WTC11 (cell line): ENCODE data around the gene NHS. TPM values are rescaled to one million over a fixed set of nuclear protein-coding genes. Genes with fewer than 3 reads are reported as not detected.

ENCODE experiments used
- ATAC-seq: fragments of 200-7000 bp; cut with Tn5 transposase; 2 replicates; pipeline ENCODE4 v1.10.0; 2021; ENCODE audit warnings: mild to moderate bottlenecking, moderate library complexity
- CTCF ChIA-PET: fragments of 300-600 bp; sonication (Branson Sonifier 250); formaldehyde crosslinking; loops from one replicate; lab custom pipeline; 2021; ENCODE audit warnings: antibody characterized with exemption; lab: Charles Lee
- POLR2A ChIA-PET: fragments of 350-600 bp; sonication (Branson Sonifier 250); formaldehyde crosslinking; loops from one replicate; lab custom pipeline; 2021; ENCODE audit warnings: antibody characterized with exemption; lab: Charles Lee
- DNase-seq: peaks from one replicate; pipeline ENCODE4 v3.0.0; 2021; ENCODE audit warnings: low spot score
- H3K27ac Mint-ChIP-seq: 2 replicates; pipeline ENCODE4 v1.8.0; 2021; ENCODE audit warnings: mixed read lengths
- H3K27me3 Mint-ChIP-seq: 2 replicates; pipeline ENCODE4 v1.8.0; 2021; ENCODE audit warnings: low read depth, mild to moderate bottlenecking, moderate library complexity, mixed read lengths
- H3K36me3 Mint-ChIP-seq: 2 replicates; pipeline ENCODE4 v1.8.0; 2021; ENCODE audit warnings: mixed read lengths
- H3K4me1 Mint-ChIP-seq: 2 replicates; pipeline ENCODE4 v1.8.0; 2022; ENCODE audit warnings: mixed read lengths
- H3K4me3 Mint-ChIP-seq: 2 replicates; pipeline ENCODE4 v1.8.0; 2021; ENCODE audit warnings: mild to moderate bottlenecking, moderate library complexity, mixed read lengths
- H3K9me3 Mint-ChIP-seq: 2 replicates; pipeline ENCODE4 v1.8.0; 2021; ENCODE audit warnings: mixed read lengths
- ATF1 ChIP-seq: sonication (generic); formaldehyde crosslinking; IDR thresholded peaks from 2 replicates; pipeline ENCODE4 v1.8.1; 2023; ENCODE audit warnings: mild to moderate bottlenecking, moderate library complexity, missing genetic modification reagents
- CBFB ChIP-seq: sonication (generic); formaldehyde crosslinking; IDR thresholded peaks from 2 replicates; pipeline ENCODE4 v1.8.1; 2022; ENCODE audit warnings: mild to moderate bottlenecking, low read depth, missing genetic modification reagents
- CREM ChIP-seq: sonication (generic); formaldehyde crosslinking; IDR thresholded peaks from 2 replicates; pipeline ENCODE4 v1.8.1; 2022; ENCODE audit warnings: mild to moderate bottlenecking, missing genetic modification reagents, moderate library complexity
- ESRRA ChIP-seq: sonication (generic); formaldehyde crosslinking; IDR thresholded peaks from 2 replicates; pipeline ENCODE4 v1.8.1; 2022; ENCODE audit warnings: mild to moderate bottlenecking, missing genetic modification reagents, borderline replicate concordance
- ETV6 ChIP-seq: sonication (generic); formaldehyde crosslinking; IDR thresholded peaks from 2 replicates; pipeline ENCODE4 v1.8.1; 2022; ENCODE audit warnings: mild to moderate bottlenecking, missing genetic modification reagents
- FOXP1 ChIP-seq: sonication (generic); formaldehyde crosslinking; IDR thresholded peaks from 2 replicates; pipeline ENCODE4 v1.8.0; 2022; ENCODE audit warnings: missing genetic modification reagents, mild to moderate bottlenecking, moderate library complexity, borderline replicate concordance
- JAZF1 ChIP-seq: fragments of 250-450 bp; sonication (Bioruptor Pico); IDR thresholded peaks from 2 replicates; pipeline ENCODE4 v1.9.0; 2021; ENCODE audit warnings: moderate library complexity, mild to moderate bottlenecking, inconsistent platforms
- MXD4 ChIP-seq: fragments of 250-450 bp; sonication (Bioruptor Pico); IDR thresholded peaks from 2 replicates; pipeline ENCODE4 v1.8.0; 2021; ENCODE audit warnings: mild to moderate bottlenecking, moderate library complexity, borderline replicate concordance
- OVOL2 ChIP-seq: fragments of 250-450 bp; sonication (Bioruptor Pico); IDR thresholded peaks from 2 replicates; pipeline ENCODE4 v1.9.0; 2021; ENCODE audit warnings: mild to moderate bottlenecking, borderline replicate concordance
- RELA ChIP-seq: sonication (generic); formaldehyde crosslinking; IDR thresholded peaks from 2 replicates; pipeline ENCODE4 v1.8.1; 2022; ENCODE audit warnings: missing genetic modification reagents, mild to moderate bottlenecking, borderline replicate concordance
- SOX15 ChIP-seq: fragments of 250-450 bp; sonication (Bioruptor Pico); IDR thresholded peaks from 2 replicates; pipeline ENCODE4 v1.9.0; 2021; ENCODE audit warnings: mild to moderate bottlenecking
- ZNF671 ChIP-seq: fragments of 250-450 bp; sonication (Bioruptor Pico); IDR thresholded peaks from 2 replicates; pipeline ENCODE4 v1.8.0; 2021; ENCODE audit warnings: mild to moderate bottlenecking
- total RNA-seq: library from RNA; stranded (reverse); gene quantifications from 3 replicates; pipeline ENCODE4 v1.2.3, GENCODE V29; 2021
- TF ChIP-seq, protein P1 (sequence below): fragments of 200-600 bp; IDR thresholded peaks from 2 replicates; pipeline ENCODE4 v1.8.0; 2022; ENCODE audit warnings: antibody characterized with exemption
- TF ChIP-seq, protein P2 (sequence below): sonication (generic); formaldehyde crosslinking; IDR thresholded peaks from 2 replicates; pipeline ENCODE4 v1.8.1; 2023; ENCODE audit warnings: mild to moderate bottlenecking, missing genetic modification reagents, moderate library complexity
- TF ChIP-seq, protein P3 (sequence below): sonication (generic); formaldehyde crosslinking; IDR thresholded peaks from 2 replicates; pipeline ENCODE4 v1.8.1; 2022; ENCODE audit warnings: low read depth, mild to moderate bottlenecking, moderate library complexity, missing genetic modification reagents, borderline replicate concordance
- TF ChIP-seq, protein P4 (sequence below): sonication (generic); formaldehyde crosslinking; IDR thresholded peaks from 2 replicates; pipeline ENCODE4 v1.8.1; 2023; ENCODE audit warnings: mild to moderate bottlenecking, moderate library complexity, missing genetic modification reagents

Gene NHS
- total RNA-seq, 1 experiment from 2014 or later, result 5.8 TPM

DNA sequence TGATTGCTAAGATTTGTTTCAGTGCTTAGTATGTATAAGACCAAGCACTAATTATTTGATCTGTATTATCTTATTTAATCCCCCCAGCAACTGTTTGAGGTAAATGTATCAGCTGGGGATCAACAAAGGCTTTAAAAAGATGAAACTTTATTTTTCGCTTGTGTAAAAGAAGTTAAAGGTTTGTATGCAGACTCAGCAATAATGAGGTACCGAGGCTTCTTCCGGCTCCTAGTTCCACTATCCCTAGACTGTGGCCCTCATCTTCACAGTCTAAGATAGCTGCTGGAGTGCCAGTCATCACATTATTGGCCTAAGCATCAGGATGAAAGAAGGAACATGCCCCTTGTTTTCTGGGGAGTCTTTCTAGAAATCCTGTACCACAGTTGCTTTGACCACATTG, 256.6 kb downstream of the NHS start (continued):
- TF ChIP-seq SOX15 (CRISPR knock-in tag) (no peak), ZNF671 (CRISPR knock-in tag) (no peak), OVOL2 (CRISPR knock-in tag) (no peak)

DNA sequence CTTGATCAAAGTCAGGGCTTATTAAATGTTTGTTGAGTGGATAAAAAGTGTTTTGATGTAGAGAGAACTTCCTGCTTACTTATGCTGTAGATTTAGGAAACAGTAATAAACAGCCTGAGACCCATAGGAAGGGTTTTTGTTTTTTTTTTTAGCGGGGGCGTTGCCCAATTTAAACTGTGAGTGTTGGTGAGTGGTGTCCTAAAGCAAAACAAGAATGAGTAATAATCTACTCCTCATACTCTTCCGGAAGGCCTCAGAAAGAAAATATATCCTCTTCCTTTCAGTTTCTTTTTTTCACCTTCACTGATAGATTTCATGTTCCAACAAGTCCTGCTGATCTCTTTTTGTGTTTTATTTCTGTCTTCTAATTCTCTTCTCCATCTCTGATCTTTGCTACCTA, 257.9 kb downstream of the NHS start:
- ATAC-seq (no peak), DNase-seq (no peak)
- H3K27me3 Mint-ChIP-seq, result no peaks in the 10 kb centered on the region; the same call in 1 of the 2 replicates
- no peaks in the 10 kb centered on the region for H3K9me3 Mint-ChIP-seq
- TF ChIP-seq RELA (CRISPR knock-in tag), result no peak
- TF ChIP-seq ESRRA (CRISPR knock-in tag), result no peak
- TF ChIP-seq, protein P1, sequence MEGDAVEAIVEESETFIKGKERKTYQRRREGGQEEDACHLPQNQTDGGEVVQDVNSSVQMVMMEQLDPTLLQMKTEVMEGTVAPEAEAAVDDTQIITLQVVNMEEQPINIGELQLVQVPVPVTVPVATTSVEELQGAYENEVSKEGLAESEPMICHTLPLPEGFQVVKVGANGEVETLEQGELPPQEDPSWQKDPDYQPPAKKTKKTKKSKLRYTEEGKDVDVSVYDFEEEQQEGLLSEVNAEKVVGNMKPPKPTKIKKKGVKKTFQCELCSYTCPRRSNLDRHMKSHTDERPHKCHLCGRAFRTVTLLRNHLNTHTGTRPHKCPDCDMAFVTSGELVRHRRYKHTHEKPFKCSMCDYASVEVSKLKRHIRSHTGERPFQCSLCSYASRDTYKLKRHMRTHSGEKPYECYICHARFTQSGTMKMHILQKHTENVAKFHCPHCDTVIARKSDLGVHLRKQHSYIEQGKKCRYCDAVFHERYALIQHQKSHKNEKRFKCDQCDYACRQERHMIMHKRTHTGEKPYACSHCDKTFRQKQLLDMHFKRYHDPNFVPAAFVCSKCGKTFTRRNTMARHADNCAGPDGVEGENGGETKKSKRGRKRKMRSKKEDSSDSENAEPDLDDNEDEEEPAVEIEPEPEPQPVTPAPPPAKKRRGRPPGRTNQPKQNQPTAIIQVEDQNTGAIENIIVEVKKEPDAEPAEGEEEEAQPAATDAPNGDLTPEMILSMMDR, result no peak
- TF ChIP-seq, protein P2, sequence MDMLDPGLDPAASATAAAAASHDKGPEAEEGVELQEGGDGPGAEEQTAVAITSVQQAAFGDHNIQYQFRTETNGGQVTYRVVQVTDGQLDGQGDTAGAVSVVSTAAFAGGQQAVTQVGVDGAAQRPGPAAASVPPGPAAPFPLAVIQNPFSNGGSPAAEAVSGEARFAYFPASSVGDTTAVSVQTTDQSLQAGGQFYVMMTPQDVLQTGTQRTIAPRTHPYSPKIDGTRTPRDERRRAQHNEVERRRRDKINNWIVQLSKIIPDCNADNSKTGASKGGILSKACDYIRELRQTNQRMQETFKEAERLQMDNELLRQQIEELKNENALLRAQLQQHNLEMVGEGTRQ (CRISPR knock-in tag), result no peak
- TF ChIP-seq, protein P3, sequence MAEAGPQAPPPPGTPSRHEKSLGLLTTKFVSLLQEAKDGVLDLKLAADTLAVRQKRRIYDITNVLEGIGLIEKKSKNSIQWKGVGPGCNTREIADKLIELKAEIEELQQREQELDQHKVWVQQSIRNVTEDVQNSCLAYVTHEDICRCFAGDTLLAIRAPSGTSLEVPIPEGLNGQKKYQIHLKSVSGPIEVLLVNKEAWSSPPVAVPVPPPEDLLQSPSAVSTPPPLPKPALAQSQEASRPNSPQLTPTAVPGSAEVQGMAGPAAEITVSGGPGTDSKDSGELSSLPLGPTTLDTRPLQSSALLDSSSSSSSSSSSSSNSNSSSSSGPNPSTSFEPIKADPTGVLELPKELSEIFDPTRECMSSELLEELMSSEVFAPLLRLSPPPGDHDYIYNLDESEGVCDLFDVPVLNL (CRISPR knock-in tag), result no peak
- TF ChIP-seq, protein P4, sequence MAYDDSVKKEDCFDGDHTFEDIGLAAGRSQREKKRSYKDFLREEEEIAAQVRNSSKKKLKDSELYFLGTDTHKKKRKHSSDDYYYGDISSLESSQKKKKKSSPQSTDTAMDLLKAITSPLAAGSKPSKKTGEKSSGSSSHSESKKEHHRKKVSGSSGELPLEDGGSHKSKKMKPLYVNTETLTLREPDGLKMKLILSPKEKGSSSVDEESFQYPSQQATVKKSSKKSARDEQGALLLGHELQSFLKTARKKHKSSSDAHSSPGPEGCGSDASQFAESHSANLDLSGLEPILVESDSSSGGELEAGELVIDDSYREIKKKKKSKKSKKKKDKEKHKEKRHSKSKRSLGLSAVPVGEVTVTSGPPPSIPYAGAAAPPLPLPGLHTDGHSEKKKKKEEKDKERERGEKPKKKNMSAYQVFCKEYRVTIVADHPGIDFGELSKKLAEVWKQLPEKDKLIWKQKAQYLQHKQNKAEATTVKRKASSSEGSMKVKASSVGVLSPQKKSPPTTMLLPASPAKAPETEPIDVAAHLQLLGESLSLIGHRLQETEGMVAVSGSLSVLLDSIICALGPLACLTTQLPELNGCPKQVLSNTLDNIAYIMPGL (CRISPR knock-in tag), result no peak
- TF ChIP-seq CBFB (CRISPR knock-in tag), result no peak
- TF ChIP-seq MXD4 (CRISPR knock-in tag), result no peak
- no peak for TF ChIP-seq ATF1 (CRISPR knock-in tag)
- TF ChIP-seq FOXP1 (CRISPR knock-in tag), result no peak
- no peak for TF ChIP-seq ETV6 (CRISPR knock-in tag)
- no peak for TF ChIP-seq CREM
- H3K27ac Mint-ChIP-seq, result no peak overlapping the region
- peaks cover 40% of the 10 kb centered on the region for H3K4me1 Mint-ChIP-seq
- no peaks in the 10 kb centered on the region for H3K36me3 Mint-ChIP-seq
- POLR2A ChIA-PET, result no interaction called here
- CTCF ChIA-PET, result no interaction called here
- no peak overlapping the region for H3K4me3 Mint-ChIP-seq

GRCh38 chrX:17633546-17633945, 258.5 kb downstream of the NHS start:
- ChIA-PET CTCF (no interaction called here), POLR2A (no interaction called here)
- Mint-ChIP-seq H3K4me3 (no peak overlapping the region), H3K4me1 (peaks cover 34% of the 10 kb centered on the region), H3K36me3 (no peaks in the 10 kb centered on the region), H3K27ac (no peak overlapping the region), H3K9me3 (no peaks in the 10 kb centered on the region), H3K27me3 (no peaks in the 10 kb centered on the region; the same call in 1 of the 2 replicates)
- no peak for ATAC-seq
- TF ChIP-seq JAZF1 (CRISPR knock-in tag), result no peak
- DNase-seq, result no peak
